GM23338 (cell line): ENCODE results near the gene KCNA2. TPM values are rescaled to one million over a fixed set of nuclear protein-coding genes. Genes with fewer than 3 reads are reported as not detected.

Experiments
- ATAC-seq: fragments of 200-7000 bp; cut with Tn5 transposase; 3 replicates; pipeline ENCODE4 v1.9.1; 2020
- DNase-seq: peaks from one replicate; pipeline ENCODE4 v3.0.0-alpha.2; 2015; ENCODE audit warnings: low spot score
- H2AFZ ChIP-seq: fragments of 200-600 bp; sonication (generic); 2 replicates; pipeline ENCODE4 v1.8.0; 2016; ENCODE audit warnings: antibody characterized with exemption, mild to moderate bottlenecking, moderate library complexity
- H3F3A ChIP-seq: fragments of 200-600 bp; sonication (generic); replicated peaks from 2 replicates; pipeline ENCODE4 v1.8.0; 2017; ENCODE audit warnings: antibody characterized with exemption, mixed run types, low read depth
- H3K27ac ChIP-seq: fragments of 200-600 bp; sonication (generic); 2 replicates; pipeline ENCODE4 v1.6.1; 2016; ENCODE audit warnings: low read depth
- H3K27me3 ChIP-seq: fragments of 200-600 bp; sonication (generic); 2 replicates; pipeline ENCODE4 v1.8.0; 2016; ENCODE audit warnings: mild to moderate bottlenecking, mixed run types, moderate library complexity; ENCODE audit not compliant: insufficient read depth
- H3K36me3 ChIP-seq: fragments of 200-600 bp; sonication (generic); 2 replicates; pipeline ENCODE4 v1.8.0; 2016; ENCODE audit warnings: mild to moderate bottlenecking; ENCODE audit not compliant: insufficient read depth
- H3K4me1 ChIP-seq: fragments of 200-600 bp; sonication (generic); 2 replicates; pipeline ENCODE4 v1.8.0; 2016; ENCODE audit warnings: mild to moderate bottlenecking, moderate library complexity; ENCODE audit not compliant: insufficient read depth
- H3K4me2 ChIP-seq: fragments of 200-600 bp; sonication (generic); 2 replicates; pipeline ENCODE4 v1.7.1; 2017; ENCODE audit warnings: mixed run types
- H3K4me3 ChIP-seq: fragments of 200-600 bp; sonication (generic); 2 replicates; pipeline ENCODE4 v1.6.1; 2016; ENCODE audit warnings: mixed run types
- H3K79me2 ChIP-seq: fragments of 200-600 bp; sonication (generic); replicated peaks from 2 replicates; pipeline ENCODE4 v1.8.0; 2017; ENCODE audit warnings: mild to moderate bottlenecking; ENCODE audit not compliant: insufficient read depth
- H3K9me2 ChIP-seq: fragments of 200-600 bp; sonication (generic); 2 replicates; pipeline ENCODE4 v1.8.0; 2017; ENCODE audit not compliant: insufficient read depth
- H4K20me1 ChIP-seq: fragments of 200-600 bp; sonication (generic); replicated peaks from 2 replicates; pipeline ENCODE4 v1.8.0; 2017; ENCODE audit warnings: mild to moderate bottlenecking; ENCODE audit not compliant: insufficient read depth
- H3K27ac Mint-ChIP-seq: 2 replicates; pipeline ENCODE4 v1.8.0; 2020; ENCODE audit warnings: inconsistent platforms, mild to moderate bottlenecking, moderate library complexity, mixed read lengths
- H3K27me3 Mint-ChIP-seq: 3 replicates; pipeline ENCODE4 v1.8.0; 2022; ENCODE audit warnings: low read depth, mild to moderate bottlenecking, moderate library complexity, mixed read lengths, inconsistent platforms; ENCODE audit not compliant: insufficient read depth, poor library complexity
- H3K36me3 Mint-ChIP-seq: 3 replicates; pipeline ENCODE4 v1.8.0; 2021; ENCODE audit warnings: low read depth, mild to moderate bottlenecking, inconsistent platforms, moderate library complexity, mixed read lengths
- H3K4me1 Mint-ChIP-seq: 3 replicates; pipeline ENCODE4 v1.8.0; 2020; ENCODE audit warnings: mild to moderate bottlenecking, inconsistent platforms, mixed read lengths
- H3K4me3 Mint-ChIP-seq: 3 replicates; pipeline ENCODE4 v1.8.0; 2021; ENCODE audit warnings: moderate library complexity, mild to moderate bottlenecking, inconsistent platforms, mixed read lengths
- H3K9me3 Mint-ChIP-seq: 3 replicates; pipeline ENCODE4 v1.8.0; 2020; ENCODE audit warnings: moderate library complexity, mild to moderate bottlenecking, inconsistent platforms, mixed read lengths
- CTCF ChIP-seq, 2 experiments: fragments of 200-600 bp in 1 of 2; sonication (generic) in 1 of 2; conservative IDR thresholded peaks; 2 replicates each; pipeline versions ENCODE4 v1.5.1 to v1.6.1; 2016 to 2017; ENCODE audit warnings: antibody characterized with exemption in 2 of 2, low read depth in 2 of 2, mild to moderate bottlenecking in 2 of 2, moderate library complexity in 1 of 2
- EZH2 ChIP-seq: fragments of 200-600 bp; sonication (generic); IDR thresholded peaks from one replicate; pipeline ENCODE4 v1.8.0; 2017; ENCODE audit warnings: antibody characterized with exemption, mild to moderate bottlenecking, low read depth; ENCODE audit not compliant: unreplicated experiment
- EZH2phosphoT487 ChIP-seq: fragments of 200-600 bp; sonication (generic); IDR thresholded peaks from one replicate; pipeline ENCODE4 v1.8.1; 2018; ENCODE audit warnings: antibody characterized with exemption; ENCODE audit not compliant: unreplicated experiment
- JUNB ChIP-seq: IDR thresholded peaks from one replicate; pipeline ENCODE4 v1.6.1; 2016; ENCODE audit warnings: antibody characterized with exemption; ENCODE audit not compliant: unreplicated experiment
- NANOG ChIP-seq: IDR thresholded peaks from 2 replicates; pipeline ENCODE4 v1.6.1; 2016; ENCODE audit warnings: antibody characterized with exemption, borderline replicate concordance
- ZNF331 ChIP-seq: fragments of 250-450 bp; sonication (Bioruptor Pico); IDR thresholded peaks from 2 replicates; pipeline ENCODE4 v1.5.0; 2020; ENCODE audit warnings: low read depth, mild to moderate bottlenecking, moderate library complexity
- polyA plus RNA-seq: library from polyadenylated mRNA; unstranded; fragments of >200 nt; fragmentation: Nextera tagmentation; extraction: Ambion mirVana; gene quantifications from 2 replicates; pipeline ENCODE4 v1.2.1, GENCODE V29; 2016
- total RNA-seq: library from RNA; depleted of rRNA; stranded (reverse); fragments of >200 nt; shearing (Covaris generic); gene quantifications from 2 replicates; pipeline ENCODE4 v1.2.3, GENCODE V29; 2014
- TF ChIP-seq, protein P1 (sequence below): fragments of 250-450 bp; sonication (Bioruptor Pico); IDR thresholded peaks from 2 replicates; pipeline ENCODE4 v1.5.0; 2020; ENCODE audit warnings: mild to moderate bottlenecking, moderate library complexity

The KCNA2 gene
- total and polyA plus RNA-seq, 2 experiments from 2014 or later: 0.11 to 1.5 TPM

DNA sequence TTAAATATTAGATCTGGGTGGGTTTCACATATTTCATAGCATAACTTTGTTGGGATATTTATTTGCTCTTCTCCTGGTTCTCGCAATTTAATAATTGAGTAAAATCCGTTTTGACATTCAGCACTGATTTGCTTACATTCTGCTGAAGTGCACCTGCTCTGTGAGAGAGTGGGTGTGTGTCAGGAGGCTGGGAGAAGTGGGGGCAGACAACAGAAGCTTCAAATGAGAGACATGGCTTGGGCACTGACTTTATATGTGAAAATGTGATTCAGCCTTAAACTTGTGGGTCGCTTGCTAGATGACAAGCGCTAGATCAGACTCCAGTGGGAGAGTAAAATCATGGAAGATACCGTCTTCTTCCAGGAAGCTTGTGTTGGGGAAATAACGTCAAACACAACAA lies 32.4 kb upstream of the KCNA2 start:
- Histone ChIP-seq H4K20me1 (no peaks in the 10 kb centered on the region), H3K4me2 (no peak overlapping the region), H3K27me3 (no peaks in the 10 kb centered on the region), H3K9me2 (no peaks in the 10 kb centered on the region), H3K36me3 (no peaks in the 10 kb centered on the region), H3F3A (no peaks in the 10 kb centered on the region), H3K27ac (no peak overlapping the region), H2AFZ (no peak overlapping the region), H3K4me3 (no peak overlapping the region), H3K4me1 (no peaks in the 10 kb centered on the region), H3K79me2 (no peaks in the 10 kb centered on the region)
- no peak for DNase-seq
- Mint-ChIP-seq H3K4me3 (no peak overlapping the region), H3K4me1 (no peaks in the 10 kb centered on the region), H3K27me3 (peaks cover 6% of the 10 kb centered on the region), H3K36me3 (no peaks in the 10 kb centered on the region), H3K9me3 (no peaks in the 10 kb centered on the region), H3K27ac (no peak overlapping the region)
- no peak for ATAC-seq
- TF ChIP-seq, protein P1, sequence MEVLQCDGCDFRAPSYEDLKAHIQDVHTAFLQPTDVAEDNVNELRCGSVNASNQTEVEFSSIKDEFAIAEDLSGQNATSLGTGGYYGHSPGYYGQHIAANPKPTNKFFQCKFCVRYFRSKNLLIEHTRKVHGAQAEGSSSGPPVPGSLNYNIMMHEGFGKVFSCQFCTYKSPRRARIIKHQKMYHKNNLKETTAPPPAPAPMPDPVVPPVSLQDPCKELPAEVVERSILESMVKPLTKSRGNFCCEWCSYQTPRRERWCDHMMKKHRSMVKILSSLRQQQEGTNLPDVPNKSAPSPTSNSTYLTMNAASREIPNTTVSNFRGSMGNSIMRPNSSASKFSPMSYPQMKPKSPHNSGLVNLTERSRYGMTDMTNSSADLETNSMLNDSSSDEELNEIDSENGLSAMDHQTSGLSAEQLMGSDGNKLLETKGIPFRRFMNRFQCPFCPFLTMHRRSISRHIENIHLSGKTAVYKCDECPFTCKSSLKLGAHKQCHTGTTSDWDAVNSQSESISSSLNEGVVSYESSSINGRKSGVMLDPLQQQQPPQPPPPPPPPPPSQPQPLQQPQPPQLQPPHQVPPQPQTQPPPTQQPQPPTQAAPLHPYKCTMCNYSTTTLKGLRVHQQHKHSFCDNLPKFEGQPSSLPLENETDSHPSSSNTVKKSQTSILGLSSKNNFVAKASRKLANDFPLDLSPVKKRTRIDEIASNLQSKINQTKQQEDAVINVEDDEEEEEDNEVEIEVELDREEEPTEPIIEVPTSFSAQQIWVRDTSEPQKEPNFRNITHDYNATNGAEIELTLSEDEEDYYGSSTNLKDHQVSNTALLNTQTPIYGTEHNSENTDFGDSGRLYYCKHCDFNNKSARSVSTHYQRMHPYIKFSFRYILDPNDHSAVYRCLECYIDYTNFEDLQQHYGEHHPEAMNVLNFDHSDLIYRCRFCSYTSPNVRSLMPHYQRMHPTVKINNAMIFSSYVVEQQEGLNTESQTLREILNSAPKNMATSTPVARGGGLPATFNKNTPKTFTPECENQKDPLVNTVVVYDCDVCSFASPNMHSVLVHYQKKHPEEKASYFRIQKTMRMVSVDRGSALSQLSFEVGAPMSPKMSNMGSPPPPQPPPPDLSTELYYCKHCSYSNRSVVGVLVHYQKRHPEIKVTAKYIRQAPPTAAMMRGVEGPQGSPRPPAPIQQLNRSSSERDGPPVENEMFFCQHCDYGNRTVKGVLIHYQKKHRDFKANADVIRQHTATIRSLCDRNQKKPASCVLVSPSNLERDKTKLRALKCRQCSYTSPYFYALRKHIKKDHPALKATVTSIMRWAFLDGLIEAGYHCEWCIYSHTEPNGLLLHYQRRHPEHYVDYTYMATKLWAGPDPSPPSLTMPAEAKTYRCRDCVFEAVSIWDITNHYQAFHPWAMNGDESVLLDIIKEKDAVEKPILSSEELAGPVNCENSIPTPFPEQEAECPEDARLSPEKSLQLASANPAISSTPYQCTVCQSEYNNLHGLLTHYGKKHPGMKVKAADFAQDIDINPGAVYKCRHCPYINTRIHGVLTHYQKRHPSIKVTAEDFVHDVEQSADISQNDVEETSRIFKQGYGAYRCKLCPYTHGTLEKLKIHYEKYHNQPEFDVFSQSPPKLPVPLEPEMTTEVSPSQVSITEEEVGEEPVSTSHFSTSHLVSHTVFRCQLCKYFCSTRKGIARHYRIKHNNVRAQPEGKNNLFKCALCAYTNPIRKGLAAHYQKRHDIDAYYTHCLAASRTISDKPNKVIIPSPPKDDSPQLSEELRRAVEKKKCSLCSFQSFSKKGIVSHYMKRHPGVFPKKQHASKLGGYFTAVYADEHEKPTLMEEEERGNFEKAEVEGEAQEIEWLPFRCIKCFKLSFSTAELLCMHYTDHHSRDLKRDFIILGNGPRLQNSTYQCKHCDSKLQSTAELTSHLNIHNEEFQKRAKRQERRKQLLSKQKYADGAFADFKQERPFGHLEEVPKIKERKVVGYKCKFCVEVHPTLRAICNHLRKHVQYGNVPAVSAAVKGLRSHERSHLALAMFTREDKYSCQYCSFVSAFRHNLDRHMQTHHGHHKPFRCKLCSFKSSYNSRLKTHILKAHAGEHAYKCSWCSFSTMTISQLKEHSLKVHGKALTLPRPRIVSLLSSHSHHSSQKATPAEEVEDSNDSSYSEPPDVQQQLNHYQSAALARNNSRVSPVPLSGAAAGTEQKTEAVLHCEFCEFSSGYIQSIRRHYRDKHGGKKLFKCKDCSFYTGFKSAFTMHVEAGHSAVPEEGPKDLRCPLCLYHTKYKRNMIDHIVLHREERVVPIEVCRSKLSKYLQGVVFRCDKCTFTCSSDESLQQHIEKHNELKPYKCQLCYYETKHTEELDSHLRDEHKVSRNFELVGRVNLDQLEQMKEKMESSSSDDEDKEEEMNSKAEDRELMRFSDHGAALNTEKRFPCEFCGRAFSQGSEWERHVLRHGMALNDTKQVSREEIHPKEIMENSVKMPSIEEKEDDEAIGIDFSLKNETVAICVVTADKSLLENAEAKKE (CRISPR knock-in tag): no peak
- no peak for TF ChIP-seq CTCF (conservative IDR thresholded peaks at IDR 0.05; ENCODE audit: low read depth in 2 of 2)
- TF ChIP-seq ZNF331 (CRISPR knock-in tag): no peak
- no peak for TF ChIP-seq EZH2
- TF ChIP-seq NANOG: no peak
- TF ChIP-seq JUNB: no peak
- TF ChIP-seq EZH2phosphoT487: no peak
